H1 (cell line): Measurements from ENCODE around the gene PPP1R13B. TPM values are rescaled to one million over a fixed set of nuclear protein-coding genes. Genes with fewer than 3 reads are reported as not detected.

Experiments used
- CTCF ChIA-PET: fragments of 300-600 bp; sonication (Branson Sonifier 250); formaldehyde crosslinking; loops from one replicate; lab custom pipeline; 2021; ENCODE audit not compliant: partially characterized antibody; lab: Charles Lee
- POLR2A ChIA-PET: fragments of 300-600 bp; sonication (Branson Sonifier 250); formaldehyde crosslinking; loops from one replicate; lab custom pipeline; 2021; ENCODE audit warnings: inconsistent platforms; ENCODE audit not compliant: partially characterized antibody; lab: Charles Lee
- DNase-seq, 2 experiments: peaks; one replicate each; pipeline versions ENCODE4 v3.0.0 to v3.0.0-alpha.2; 2010 to 2022; ENCODE audit warnings: low spot score in 2 of 2, low read depth in 1 of 2, mixed read lengths in 1 of 2
- FAIRE-seq: peaks from 2 replicates; lab custom pipeline; 2011; peaks lifted over from hg19 to GRCh38; lab: Jason Lieb, UNC
- H2AFZ ChIP-seq: 2 replicates; pipeline ENCODE4 v1.8.1; 2012; ENCODE audit warnings: low read length, inconsistent platforms
- H2AK5ac ChIP-seq: 2 replicates; pipeline ENCODE4 v1.6.1; 2013; ENCODE audit warnings: low read depth, low read length
- H2BK120ac ChIP-seq: replicated peaks from 2 replicates; pipeline ENCODE3; 2013; ENCODE audit warnings: low read depth, low read length, inconsistent platforms
- H2BK12ac ChIP-seq: 2 replicates; pipeline ENCODE4 v1.6.1; 2013; ENCODE audit warnings: low read depth, low read length
- H2BK15ac ChIP-seq: 2 replicates; pipeline ENCODE4 v1.6.1; 2013; ENCODE audit warnings: low read length
- H2BK20ac ChIP-seq: 2 replicates; pipeline ENCODE4 v1.6.1; 2013; ENCODE audit warnings: low read length
- H2BK5ac ChIP-seq: 2 replicates; pipeline ENCODE4 v1.6.1; 2013; ENCODE audit warnings: low read depth, low read length
- H3K14ac ChIP-seq: 2 replicates; pipeline ENCODE4 v1.6.1; 2013; ENCODE audit warnings: inconsistent platforms; ENCODE audit not compliant: insufficient read length
- H3K18ac ChIP-seq: 2 replicates; pipeline ENCODE4 v1.6.1; 2013; ENCODE audit warnings: low read length; ENCODE audit errors: extremely low read depth
- H3K23ac ChIP-seq: 2 replicates; pipeline ENCODE4 v1.6.1; 2013; ENCODE audit warnings: inconsistent platforms; ENCODE audit not compliant: insufficient read length
- H3K23me2 ChIP-seq: 2 replicates; pipeline ENCODE4 v1.6.1; 2013; ENCODE audit warnings: low read depth, low read length
- H3K27ac ChIP-seq: 2 replicates; pipeline ENCODE4 v1.6.1; 2011; ENCODE audit warnings: low read depth, low read length, inconsistent platforms
- H3K27me3 ChIP-seq, 4 experiments: replicated peaks in 1 of 4; 1 replicate in 1 of 4; 2 replicates in 3 of 4; pipeline versions ENCODE4 v1.6.1 to v1.8.1; 2011 to 2013; ENCODE audit warnings: low read length in 3 of 4, mild to moderate bottlenecking in 3 of 4, inconsistent platforms in 2 of 4, mixed read lengths in 2 of 4, moderate library complexity in 1 of 4; ENCODE audit not compliant: control insufficient read depth in 3 of 4, insufficient read depth in 3 of 4; ENCODE audit errors: extremely low read depth in 1 of 4
- H3K36me3 ChIP-seq, 4 experiments: 2 replicates each; pipeline versions ENCODE4 v1.6.1 to v1.8.1; 2011 to 2013; ENCODE audit warnings: mild to moderate bottlenecking in 4 of 4, low read length in 3 of 4, moderate library complexity in 2 of 4, control low read depth in 1 of 4, inconsistent platforms in 1 of 4; ENCODE audit not compliant: insufficient read depth in 4 of 4, control insufficient read depth in 2 of 4
- H3K4ac ChIP-seq: replicated peaks from 2 replicates; pipeline ENCODE3; 2013; ENCODE audit warnings: low read length, low read depth, mixed read lengths, inconsistent platforms; ENCODE audit not compliant: insufficient read length
- H3K4me1 ChIP-seq, 4 experiments: replicated peaks in 1 of 4; 1 replicate in 1 of 4; 2 replicates in 3 of 4; pipeline versions ENCODE4 v1.6.1 to v1.8.1; 2011 to 2013; ENCODE audit warnings: low read length in 3 of 4, inconsistent platforms in 2 of 4, mixed read lengths in 1 of 4; ENCODE audit not compliant: insufficient read depth in 4 of 4, control insufficient read depth in 3 of 4
- H3K4me2 ChIP-seq, 2 experiments: 2 replicates each; pipeline versions ENCODE4 v1.6.1 to v1.8.1; 2011 to 2013; ENCODE audit warnings: low read depth in 2 of 2, low read length in 2 of 2, control low read depth in 1 of 2, inconsistent platforms in 1 of 2, mild to moderate bottlenecking in 1 of 2; ENCODE audit not compliant: insufficient read depth in 1 of 2
- H3K4me3 ChIP-seq, 4 experiments: fragments of 200-600, 300-600 bp in 1 of 4; sonication (generic), shearing (Covaris generic), sonication (Bioruptor Twin) in 1 of 4; 2 replicates each; pipeline versions ENCODE4 v1.5.1 to v1.8.1; 2011 to 2016; ENCODE audit warnings: low read length in 4 of 4, low read depth in 3 of 4, control low read depth in 2 of 4, inconsistent platforms in 2 of 4, mild to moderate bottlenecking in 2 of 4, mixed read lengths in 1 of 4, moderate library complexity in 1 of 4; ENCODE audit not compliant: insufficient read depth in 2 of 4; ENCODE audit errors: extremely low read depth in 1 of 4
- H3K56ac ChIP-seq: replicated peaks from 2 replicates; pipeline ENCODE3; 2013; ENCODE audit warnings: low read depth, mild to moderate bottlenecking, mixed read lengths, low read length, inconsistent platforms; ENCODE audit not compliant: insufficient read length
- H3K79me1 ChIP-seq: 2 replicates; pipeline ENCODE4 v1.6.1; 2013; ENCODE audit warnings: low read depth, low read length, control low read depth
- H3K79me2 ChIP-seq, 2 experiments: 2 replicates each; pipeline versions ENCODE4 v1.6.1 to v1.8.1; 2012 to 2013; ENCODE audit warnings: low read length in 2 of 2, mild to moderate bottlenecking in 2 of 2, inconsistent platforms in 1 of 2; ENCODE audit not compliant: insufficient read depth in 2 of 2, control insufficient read depth in 1 of 2
- H3K9ac ChIP-seq, 4 experiments: replicated peaks in 1 of 4; 1 replicate in 1 of 4; 2 replicates in 3 of 4; pipeline versions ENCODE4 v1.6.1 to v1.8.1; 2011 to 2013; ENCODE audit warnings: low read depth in 3 of 4, low read length in 3 of 4, control low read depth in 2 of 4, mild to moderate bottlenecking in 2 of 4, moderate library complexity in 2 of 4, inconsistent platforms in 1 of 4; ENCODE audit errors: extremely low read depth in 1 of 4
- H3K9me3 ChIP-seq, 2 experiments: 2 replicates each; pipeline versions ENCODE4 v1.6.1 to v1.8.1; 2012 to 2013; ENCODE audit warnings: mild to moderate bottlenecking in 2 of 2, moderate library complexity in 2 of 2, control low read depth in 1 of 2, inconsistent platforms in 1 of 2, low read depth in 1 of 2, low read length in 1 of 2, mixed read lengths in 1 of 2; ENCODE audit not compliant: insufficient read depth in 2 of 2
- H4K20me1 ChIP-seq, 2 experiments: replicated peaks in 1 of 2; 2 replicates each; pipeline versions ENCODE3 to v1.8.1; 2011 to 2013; ENCODE audit warnings: inconsistent platforms in 2 of 2, low read length in 2 of 2, mild to moderate bottlenecking in 1 of 2; ENCODE audit not compliant: insufficient read depth in 2 of 2, control insufficient read depth in 1 of 2
- H4K5ac ChIP-seq: 2 replicates; pipeline ENCODE4 v1.6.1; 2013; ENCODE audit warnings: low read length, low read depth, mixed read lengths, inconsistent platforms; ENCODE audit not compliant: insufficient read length
- H4K8ac ChIP-seq: 2 replicates; pipeline ENCODE4 v1.8.0; 2013; ENCODE audit warnings: mild to moderate bottlenecking, moderate library complexity, low read length, inconsistent platforms; ENCODE audit not compliant: insufficient read depth; ENCODE audit errors: extremely low read depth
- H4K91ac ChIP-seq: replicated peaks from 2 replicates; pipeline ENCODE3; 2013; ENCODE audit warnings: low read length, mixed read lengths, inconsistent platforms; ENCODE audit not compliant: insufficient read length
- CBX8 ChIP-seq: fragments of 300-800, 300-1000 bp; sonication (generic); IDR thresholded peaks from 2 replicates; pipeline ENCODE4 v1.7.1; 2016; ENCODE audit warnings: low read depth, low read length, borderline replicate concordance
- CREB1 ChIP-seq: IDR thresholded peaks from 2 replicates; pipeline ENCODE4 v1.6.1; 2012; ENCODE audit warnings: inconsistent platforms
- EGR1 ChIP-seq: IDR thresholded peaks from 2 replicates; pipeline ENCODE4 v1.6.1; 2011; ENCODE audit warnings: low read depth, low read length, borderline replicate concordance
- HDAC2 ChIP-seq, 2 experiments: fragments of 300-600 bp in 1 of 2; sonication (generic) in 1 of 2; IDR thresholded peaks; 2 replicates each; pipeline ENCODE4 v1.6.1; 2011 to 2012; ENCODE audit warnings: low read depth in 2 of 2, low read length in 2 of 2, mild to moderate bottlenecking in 2 of 2, moderate library complexity in 2 of 2, borderline replicate concordance in 1 of 2, inconsistent platforms in 1 of 2
- HDAC6 ChIP-seq: IDR thresholded peaks from one replicate; pipeline ENCODE4 v1.7.1; 2012; ENCODE audit warnings: low read depth, mild to moderate bottlenecking, inconsistent platforms, low read length, moderate library complexity
- KDM1A ChIP-seq: fragments of 200-600, 300-600 bp; sonication (generic); IDR thresholded peaks from 2 replicates; pipeline ENCODE4 v1.7.1; 2016; ENCODE audit warnings: mild to moderate bottlenecking, low read length, borderline replicate concordance
- MAX ChIP-seq: IDR thresholded peaks from 2 replicates; pipeline ENCODE4 v1.6.1; 2012; ENCODE audit warnings: inconsistent platforms
- POU5F1 ChIP-seq: IDR thresholded peaks from 2 replicates; pipeline ENCODE4 v1.6.1; 2011; ENCODE audit warnings: low read depth, mild to moderate bottlenecking, low read length, moderate library complexity
- SAP30 ChIP-seq: fragments of 300-600 bp; sonication (generic); IDR thresholded peaks from 2 replicates; pipeline ENCODE4 v1.7.1; 2012; ENCODE audit warnings: low read length, moderate library complexity, mild to moderate bottlenecking, inconsistent platforms; ENCODE audit not compliant: insufficient read depth, insufficient replicate concordance
- TAF7 ChIP-seq: optimal IDR thresholded peaks from 2 replicates; pipeline ENCODE3; 2011; ENCODE audit warnings: low read depth, mild to moderate bottlenecking, inconsistent platforms, low read length, moderate library complexity, borderline replicate concordance
- WGBS, 2 experiments: shearing (Covaris generic) in 1 of 2; methylation state at CpG; one replicate each; pipeline versions ENCODE4 v1.1.6 to v1.1.7; 2013 to 2015; ENCODE audit warnings: low lambda C conversion rate in 2 of 2, mixed read lengths in 2 of 2, inconsistent platforms in 1 of 2, low coverage in 1 of 2, missing lambda C conversion rate in 1 of 2; ENCODE audit not compliant: insufficient replicate concordance in 2 of 2, insufficient coverage in 1 of 2, insufficient read length in 1 of 2; ENCODE audit errors: extremely low coverage in 1 of 2, missing lambda C conversion rate in 1 of 2; 5-methylcytosine and 5-hydroxymethylcytosine counted together
- polyA plus RNA-seq, 7 experiments: library from polyadenylated mRNA; depleted of rRNA in 3 of 7; stranded (reverse) in 5 of 7; unstranded in 2 of 7; fragments of >200 nt in 5 of 7; fragments of 200-250 nt in 2 of 7; gene quantifications; 1 replicate in 5 of 7; 2 replicates in 1 of 7; 4 replicates in 1 of 7; pipeline versions ENCODE4 v1.2.1 to v1.2.3, GENCODE V29; 2011 to 2013; ENCODE audit warnings: missing spikeins in 2 of 7, mixed read lengths in 2 of 7
- total RNA-seq: library from RNA; stranded (reverse); fragmentation: NEBNext Ultra II Directional; extraction: Animal tissue kit (Norgen Biotek cat#: 25700); gene quantifications from 2 replicates; pipeline ENCODE4 v1.2.1, GENCODE V29; 2021

PPP1R13B gene
- total and polyA plus RNA-seq, 2 of the 8 experiments (the other 6 are each of a cell fraction or from before 2014, with no cell fraction given) = 2.6 to 8.9 TPM

- peaks cover 5 to 49% (median 26%) of the 10 kb centered on the region in 4 experiments; a peak in 7 of 8 replicates for H3K36me3 ChIP-seq
- TF ChIP-seq TAF7 = no peak
- TF ChIP-seq CREB1 = no peak
- no peak for TF ChIP-seq KDM1A
- TF ChIP-seq POU5F1 = no peak
- no peak for TF ChIP-seq CBX8
- no peak for TF ChIP-seq EGR1
- no peak for TF ChIP-seq HDAC6
- no peak for TF ChIP-seq MAX
- TF ChIP-seq HDAC2 (IDR thresholded peaks at IDR 0.05; ENCODE audit: borderline replicate concordance in 1 of 2, low read depth in 2 of 2, low read length in 2 of 2) = no peak
- no peak for TF ChIP-seq SAP30
Observed at GRCh38 chr14:103702497-103703432, 144.6 kb downstream of the PPP1R13B start.

More at GRCh38 chr14:103702497-103703432, 144.6 kb downstream of the PPP1R13B start:
- peaks cover 6% of the 10 kb centered on the region; the same call in 1 of the 2 replicates for H3K79me1 ChIP-seq
- FAIRE-seq = no peak
- no peak overlapping the region for H2BK5ac ChIP-seq
- no peak overlapping the region for H2BK12ac ChIP-seq
- ChIA-PET POLR2A (interaction anchor here (0.6 to 6.6 kb wide), 10 partner anchors 8 to 180 kb away, joined by 3 to 74 read pairs (median 6); partner anchors contain the start of gene CKB), CTCF (interaction anchor here (0.9 kb wide), 1 partner anchor 198 kb away, joined by 5 read pairs; no protein-coding TSS in a partner anchor)
- H3K56ac ChIP-seq = no peak overlapping the region
- no peak overlapping the region for H3K14ac ChIP-seq
- H3K9ac ChIP-seq = no peak overlapping the region
- no peaks in the 10 kb centered on the region for H3K23me2 ChIP-seq
- no peak overlapping the region for H4K91ac ChIP-seq
- H3K4ac ChIP-seq = no peak overlapping the region
- H3K9me3 ChIP-seq = no peaks in the 10 kb centered on the region
- no peak overlapping the region for H3K4me2 ChIP-seq
- H3K18ac ChIP-seq = no peak overlapping the region
- H3K4me3 ChIP-seq = no peak overlapping the region
- H2BK120ac ChIP-seq = no peak overlapping the region
- H4K20me1 ChIP-seq = peaks cover 10 to 31% of the 10 kb centered on the region in 2 experiments
- H4K8ac ChIP-seq = peak overlapping the region; percentile 0; the same call in 1 of the 2 replicates
- H2BK15ac ChIP-seq = no peak overlapping the region
- WGBS, 2 experiments = 94% methylated on average over 29 of the region's 29 CpGs; no CpG with 5 or more reads in 1 of the 2 experiments
- no peaks in the 10 kb centered on the region; a peak in 1 of 7 replicates for H3K4me1 ChIP-seq
- H3K27ac ChIP-seq = no peak overlapping the region
- no peak overlapping the region for H2AK5ac ChIP-seq
- no peak overlapping the region for H2AFZ ChIP-seq
- no peak overlapping the region for H4K5ac ChIP-seq
- no peak for DNase-seq
- H3K79me2 ChIP-seq = no peaks in the 10 kb centered on the region
- no peak overlapping the region for H3K23ac ChIP-seq
- H3K27me3 ChIP-seq = no peaks in the 10 kb centered on the region
- H2BK20ac ChIP-seq = no peak overlapping the region
